H1 (cell line): ENCODE measurements around the gene ANKRD65. TPM values are rescaled to one million over a fixed set of nuclear protein-coding genes. Genes with fewer than 3 reads are reported as not detected.
A peak's percentile ranks its signal among the peaks of the same experiment; 100 is the strongest.

Experiments used
- CTCF ChIA-PET: fragments of 300-600 bp; sonication (Branson Sonifier 250); formaldehyde crosslinking; loops from one replicate; lab custom pipeline; 2021; ENCODE audit not compliant: partially characterized antibody; lab: Charles Lee
- POLR2A ChIA-PET: fragments of 300-600 bp; sonication (Branson Sonifier 250); formaldehyde crosslinking; loops from one replicate; lab custom pipeline; 2021; ENCODE audit warnings: inconsistent platforms; ENCODE audit not compliant: partially characterized antibody; lab: Charles Lee
- DNase-seq, 2 experiments: peaks; one replicate each; pipeline versions ENCODE4 v3.0.0 to v3.0.0-alpha.2; 2010 to 2022; ENCODE audit warnings: low spot score in 2 of 2, low read depth in 1 of 2, mixed read lengths in 1 of 2
- FAIRE-seq: peaks from 2 replicates; lab custom pipeline; 2011; peaks lifted over from hg19 to GRCh38; lab: Jason Lieb, UNC
- H2AFZ ChIP-seq: 2 replicates; pipeline ENCODE4 v1.8.1; 2012; ENCODE audit warnings: low read length, inconsistent platforms
- H2AK5ac ChIP-seq: 2 replicates; pipeline ENCODE4 v1.6.1; 2013; ENCODE audit warnings: low read depth, low read length
- H2BK120ac ChIP-seq: replicated peaks from 2 replicates; pipeline ENCODE3; 2013; ENCODE audit warnings: low read depth, low read length, inconsistent platforms
- H2BK12ac ChIP-seq: 2 replicates; pipeline ENCODE4 v1.6.1; 2013; ENCODE audit warnings: low read depth, low read length
- H2BK15ac ChIP-seq: 2 replicates; pipeline ENCODE4 v1.6.1; 2013; ENCODE audit warnings: low read length
- H2BK20ac ChIP-seq: 2 replicates; pipeline ENCODE4 v1.6.1; 2013; ENCODE audit warnings: low read length
- H2BK5ac ChIP-seq: 2 replicates; pipeline ENCODE4 v1.6.1; 2013; ENCODE audit warnings: low read depth, low read length
- H3K14ac ChIP-seq: 2 replicates; pipeline ENCODE4 v1.6.1; 2013; ENCODE audit warnings: inconsistent platforms; ENCODE audit not compliant: insufficient read length
- H3K18ac ChIP-seq: 2 replicates; pipeline ENCODE4 v1.6.1; 2013; ENCODE audit warnings: low read length; ENCODE audit errors: extremely low read depth
- H3K23ac ChIP-seq: 2 replicates; pipeline ENCODE4 v1.6.1; 2013; ENCODE audit warnings: inconsistent platforms; ENCODE audit not compliant: insufficient read length
- H3K23me2 ChIP-seq: 2 replicates; pipeline ENCODE4 v1.6.1; 2013; ENCODE audit warnings: low read depth, low read length
- H3K27ac ChIP-seq: 2 replicates; pipeline ENCODE4 v1.6.1; 2011; ENCODE audit warnings: low read depth, low read length, inconsistent platforms
- H3K27me3 ChIP-seq, 4 experiments: replicated peaks in 1 of 4; 1 replicate in 1 of 4; 2 replicates in 3 of 4; pipeline versions ENCODE4 v1.6.1 to v1.8.1; 2011 to 2013; ENCODE audit warnings: low read length in 3 of 4, mild to moderate bottlenecking in 3 of 4, inconsistent platforms in 2 of 4, mixed read lengths in 2 of 4, moderate library complexity in 1 of 4; ENCODE audit not compliant: control insufficient read depth in 3 of 4, insufficient read depth in 3 of 4; ENCODE audit errors: extremely low read depth in 1 of 4
- H3K36me3 ChIP-seq, 4 experiments: 2 replicates each; pipeline versions ENCODE4 v1.6.1 to v1.8.1; 2011 to 2013; ENCODE audit warnings: mild to moderate bottlenecking in 4 of 4, low read length in 3 of 4, moderate library complexity in 2 of 4, control low read depth in 1 of 4, inconsistent platforms in 1 of 4; ENCODE audit not compliant: insufficient read depth in 4 of 4, control insufficient read depth in 2 of 4
- H3K4ac ChIP-seq: replicated peaks from 2 replicates; pipeline ENCODE3; 2013; ENCODE audit warnings: low read length, low read depth, mixed read lengths, inconsistent platforms; ENCODE audit not compliant: insufficient read length
- H3K4me1 ChIP-seq, 4 experiments: replicated peaks in 1 of 4; 1 replicate in 1 of 4; 2 replicates in 3 of 4; pipeline versions ENCODE4 v1.6.1 to v1.8.1; 2011 to 2013; ENCODE audit warnings: low read length in 3 of 4, inconsistent platforms in 2 of 4, mixed read lengths in 1 of 4; ENCODE audit not compliant: insufficient read depth in 4 of 4, control insufficient read depth in 3 of 4
- H3K4me2 ChIP-seq, 2 experiments: 2 replicates each; pipeline versions ENCODE4 v1.6.1 to v1.8.1; 2011 to 2013; ENCODE audit warnings: low read depth in 2 of 2, low read length in 2 of 2, control low read depth in 1 of 2, inconsistent platforms in 1 of 2, mild to moderate bottlenecking in 1 of 2; ENCODE audit not compliant: insufficient read depth in 1 of 2
- H3K4me3 ChIP-seq, 4 experiments: fragments of 200-600, 300-600 bp in 1 of 4; sonication (generic), shearing (Covaris generic), sonication (Bioruptor Twin) in 1 of 4; 2 replicates each; pipeline versions ENCODE4 v1.5.1 to v1.8.1; 2011 to 2016; ENCODE audit warnings: low read length in 4 of 4, low read depth in 3 of 4, control low read depth in 2 of 4, inconsistent platforms in 2 of 4, mild to moderate bottlenecking in 2 of 4, mixed read lengths in 1 of 4, moderate library complexity in 1 of 4; ENCODE audit not compliant: insufficient read depth in 2 of 4; ENCODE audit errors: extremely low read depth in 1 of 4
- H3K56ac ChIP-seq: replicated peaks from 2 replicates; pipeline ENCODE3; 2013; ENCODE audit warnings: low read depth, mild to moderate bottlenecking, mixed read lengths, low read length, inconsistent platforms; ENCODE audit not compliant: insufficient read length
- H3K79me1 ChIP-seq: 2 replicates; pipeline ENCODE4 v1.6.1; 2013; ENCODE audit warnings: low read depth, low read length, control low read depth
- H3K79me2 ChIP-seq, 2 experiments: 2 replicates each; pipeline versions ENCODE4 v1.6.1 to v1.8.1; 2012 to 2013; ENCODE audit warnings: low read length in 2 of 2, mild to moderate bottlenecking in 2 of 2, inconsistent platforms in 1 of 2; ENCODE audit not compliant: insufficient read depth in 2 of 2, control insufficient read depth in 1 of 2
- H3K9ac ChIP-seq, 4 experiments: replicated peaks in 1 of 4; 1 replicate in 1 of 4; 2 replicates in 3 of 4; pipeline versions ENCODE4 v1.6.1 to v1.8.1; 2011 to 2013; ENCODE audit warnings: low read depth in 3 of 4, low read length in 3 of 4, control low read depth in 2 of 4, mild to moderate bottlenecking in 2 of 4, moderate library complexity in 2 of 4, inconsistent platforms in 1 of 4; ENCODE audit errors: extremely low read depth in 1 of 4
- H3K9me3 ChIP-seq, 2 experiments: 2 replicates each; pipeline versions ENCODE4 v1.6.1 to v1.8.1; 2012 to 2013; ENCODE audit warnings: mild to moderate bottlenecking in 2 of 2, moderate library complexity in 2 of 2, control low read depth in 1 of 2, inconsistent platforms in 1 of 2, low read depth in 1 of 2, low read length in 1 of 2, mixed read lengths in 1 of 2; ENCODE audit not compliant: insufficient read depth in 2 of 2
- H4K20me1 ChIP-seq, 2 experiments: replicated peaks in 1 of 2; 2 replicates each; pipeline versions ENCODE3 to v1.8.1; 2011 to 2013; ENCODE audit warnings: inconsistent platforms in 2 of 2, low read length in 2 of 2, mild to moderate bottlenecking in 1 of 2; ENCODE audit not compliant: insufficient read depth in 2 of 2, control insufficient read depth in 1 of 2
- H4K5ac ChIP-seq: 2 replicates; pipeline ENCODE4 v1.6.1; 2013; ENCODE audit warnings: low read length, low read depth, mixed read lengths, inconsistent platforms; ENCODE audit not compliant: insufficient read length
- H4K8ac ChIP-seq: 2 replicates; pipeline ENCODE4 v1.8.0; 2013; ENCODE audit warnings: mild to moderate bottlenecking, moderate library complexity, low read length, inconsistent platforms; ENCODE audit not compliant: insufficient read depth; ENCODE audit errors: extremely low read depth
- H4K91ac ChIP-seq: replicated peaks from 2 replicates; pipeline ENCODE3; 2013; ENCODE audit warnings: low read length, mixed read lengths, inconsistent platforms; ENCODE audit not compliant: insufficient read length
- CTBP2 ChIP-seq: IDR thresholded peaks from 2 replicates; pipeline ENCODE4 v1.7.0; 2011; ENCODE audit warnings: borderline replicate concordance, mild to moderate bottlenecking, moderate library complexity, mixed read lengths, low read length; ENCODE audit not compliant: insufficient read depth, insufficient read length
- GTF2F1 ChIP-seq: IDR thresholded peaks from 2 replicates; pipeline ENCODE4 v1.6.1; 2012; ENCODE audit warnings: low read depth, low read length, improper control_type of control experiment, borderline replicate concordance
- JUN ChIP-seq: IDR thresholded peaks from 2 replicates; pipeline ENCODE4 v1.6.1; 2011; ENCODE audit warnings: low read depth, mild to moderate bottlenecking, improper control_type of control experiment, low read length
- KDM4A ChIP-seq: IDR thresholded peaks from one replicate; pipeline ENCODE4 v1.7.1; 2012; ENCODE audit warnings: low read depth, mild to moderate bottlenecking, moderate library complexity, low read length, inconsistent platforms; ENCODE audit not compliant: severe bottlenecking
- RAD21 ChIP-seq, 2 experiments: IDR thresholded peaks in 1 of 2; conservative IDR thresholded peaks in 1 of 2; 2 replicates each; pipeline ENCODE4 v1.6.1; 2011; ENCODE audit warnings: low read depth in 2 of 2, low read length in 2 of 2, improper control_type of control experiment in 1 of 2, inconsistent platforms in 1 of 2, mild to moderate bottlenecking in 1 of 2, moderate library complexity in 1 of 2
- RXRA ChIP-seq: IDR thresholded peaks from 2 replicates; pipeline ENCODE4 v1.6.1; 2011; ENCODE audit warnings: low read depth, mild to moderate bottlenecking, low read length, moderate library complexity; ENCODE audit not compliant: insufficient read depth
- ZNF274 ChIP-seq: IDR thresholded peaks from 2 replicates; pipeline ENCODE4 v1.7.0; 2012; ENCODE audit warnings: low read length, borderline replicate concordance; ENCODE audit errors: extremely low read depth
- WGBS, 2 experiments: shearing (Covaris generic) in 1 of 2; methylation state at CpG; one replicate each; pipeline versions ENCODE4 v1.1.6 to v1.1.7; 2013 to 2015; ENCODE audit warnings: low lambda C conversion rate in 2 of 2, mixed read lengths in 2 of 2, inconsistent platforms in 1 of 2, low coverage in 1 of 2, missing lambda C conversion rate in 1 of 2; ENCODE audit not compliant: insufficient replicate concordance in 2 of 2, insufficient coverage in 1 of 2, insufficient read length in 1 of 2; ENCODE audit errors: extremely low coverage in 1 of 2, missing lambda C conversion rate in 1 of 2; 5-methylcytosine and 5-hydroxymethylcytosine counted together
- polyA plus RNA-seq, 7 experiments: library from polyadenylated mRNA; depleted of rRNA in 3 of 7; stranded (reverse) in 5 of 7; unstranded in 2 of 7; fragments of >200 nt in 5 of 7; fragments of 200-250 nt in 2 of 7; gene quantifications; 1 replicate in 5 of 7; 2 replicates in 1 of 7; 4 replicates in 1 of 7; pipeline versions ENCODE4 v1.2.1 to v1.2.3, GENCODE V29; 2011 to 2013; ENCODE audit warnings: missing spikeins in 2 of 7, mixed read lengths in 2 of 7
- total RNA-seq: library from RNA; stranded (reverse); fragmentation: NEBNext Ultra II Directional; extraction: Animal tissue kit (Norgen Biotek cat#: 25700); gene quantifications from 2 replicates; pipeline ENCODE4 v1.2.1, GENCODE V29; 2021
- TF ChIP-seq, protein P1 (sequence below): IDR thresholded peaks from 2 replicates; pipeline ENCODE4 v1.6.1; 2012; ENCODE audit warnings: inconsistent platforms
- TF ChIP-seq, protein P2 (sequence below): IDR thresholded peaks from 2 replicates; pipeline ENCODE4 v1.6.1; 2012; ENCODE audit warnings: inconsistent platforms

Gene ANKRD65
- total and polyA plus RNA-seq, 2 of the 8 experiments (the other 6 are each of a cell fraction or from before 2014, with no cell fraction given): 1.8 to 2.0 TPM

DNA sequence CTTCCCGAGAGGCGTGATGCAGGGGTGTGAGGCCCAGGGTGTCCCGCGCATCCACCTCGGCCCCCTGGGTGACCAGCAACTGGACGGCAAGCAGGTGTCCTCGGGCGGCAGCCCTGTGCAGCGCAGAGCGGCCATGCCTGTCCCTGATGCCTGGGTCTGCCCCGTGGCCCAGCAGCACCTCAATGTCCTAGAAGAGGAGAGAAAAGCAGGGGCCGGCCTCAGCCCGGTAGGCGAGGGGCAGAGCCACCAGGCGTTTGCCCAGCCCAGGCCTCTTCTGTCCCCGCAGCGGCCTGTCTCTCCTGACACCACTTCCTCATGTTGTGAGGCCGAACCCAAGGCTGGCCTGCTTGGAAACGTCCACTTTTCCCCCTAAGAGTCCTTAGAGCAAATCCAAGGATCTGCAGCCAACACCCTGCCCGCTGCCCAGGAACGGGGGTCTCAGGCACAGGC lies 1.7 kb downstream of the ANKRD65 start:
- peaks cover 6% of the 10 kb centered on the region; the same call in 1 of the 2 replicates for H3K23me2 ChIP-seq
- DNase-seq (no peak), FAIRE-seq (no peak)
- H2BK20ac ChIP-seq: no peak overlapping the region
- H3K23ac ChIP-seq: no peak overlapping the region
- no peaks in the 10 kb centered on the region; a peak in 2 of 7 replicates for H3K27me3 ChIP-seq
- CTCF ChIA-PET: interaction anchor here (0.9 to 1.6 kb wide), 3 partner anchors 10 to 15 kb away, joined by 3 to 5 read pairs (median 3); no protein-coding TSS in a partner anchor
- H3K56ac ChIP-seq: no peak overlapping the region
- H3K79me2 ChIP-seq: no peaks in the 10 kb centered on the region
- H4K8ac ChIP-seq: peak overlapping the region; percentile 88
- peak overlapping the region; percentile 83; the same call in 1 of the 2 replicates for H3K18ac ChIP-seq
- no peak overlapping the region for H3K27ac ChIP-seq
- H2BK5ac ChIP-seq: peak overlapping the region; percentile 71; the same call in 1 of the 2 replicates
- POLR2A ChIA-PET: interaction anchor here (0.6 to 22.9 kb wide), 10 partner anchors 8 to 102 kb away, joined by 3 to 515 read pairs (median 6); partner anchors contain the start of genes CCNL2, MRPL20 and VWA1
- H4K5ac ChIP-seq: peak overlapping the region; percentile 57
- no peak overlapping the region for H3K14ac ChIP-seq
- H3K36me3 ChIP-seq: no peaks in the 10 kb centered on the region
- H2AK5ac ChIP-seq: peak overlapping the region; percentile 92; the same call in 1 of the 2 replicates
- peaks cover 0 to 29% (median 23%) of the 10 kb centered on the region in 4 experiments; a peak in 6 of 7 replicates for H3K4me1 ChIP-seq
- H2BK120ac ChIP-seq: peak overlapping the region; percentile 64
- peak overlapping the region; percentile 100; the same call in 1 of the 2 replicates for H2BK15ac ChIP-seq
- H4K91ac ChIP-seq: peak overlapping the region; percentile 89
- H2AFZ ChIP-seq: peak overlapping the region; percentile 3; the same call in 1 of the 2 replicates
- no peak overlapping the region for H3K9ac ChIP-seq
- 91% methylated on average over 16 of the region's 21 CpGs; no CpG with 5 or more reads in 1 of the 2 experiments for WGBS, 2 experiments
- no peaks in the 10 kb centered on the region for H3K9me3 ChIP-seq
- H3K4ac ChIP-seq: peak overlapping the region; percentile 96
- no peaks in the 10 kb centered on the region for H4K20me1 ChIP-seq
- H3K79me1 ChIP-seq: no peaks in the 10 kb centered on the region
- H2BK12ac ChIP-seq: peak overlapping the region; percentile 90; the same call in 1 of the 2 replicates
- peak overlapping the region; percentile 44 to 65; a peak in 3 of 4 replicates for H3K4me2 ChIP-seq
- H3K4me3 ChIP-seq: peak overlapping the region; percentile 7 to 50 (median 26); a peak in 5 of 8 replicates
- TF ChIP-seq, protein P1, sequence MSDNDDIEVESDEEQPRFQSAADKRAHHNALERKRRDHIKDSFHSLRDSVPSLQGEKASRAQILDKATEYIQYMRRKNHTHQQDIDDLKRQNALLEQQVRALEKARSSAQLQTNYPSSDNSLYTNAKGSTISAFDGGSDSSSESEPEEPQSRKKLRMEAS: no peak
- no peak for TF ChIP-seq KDM4A
- TF ChIP-seq ZNF274: no peak
- TF ChIP-seq GTF2F1: no peak
- TF ChIP-seq, protein P2, sequence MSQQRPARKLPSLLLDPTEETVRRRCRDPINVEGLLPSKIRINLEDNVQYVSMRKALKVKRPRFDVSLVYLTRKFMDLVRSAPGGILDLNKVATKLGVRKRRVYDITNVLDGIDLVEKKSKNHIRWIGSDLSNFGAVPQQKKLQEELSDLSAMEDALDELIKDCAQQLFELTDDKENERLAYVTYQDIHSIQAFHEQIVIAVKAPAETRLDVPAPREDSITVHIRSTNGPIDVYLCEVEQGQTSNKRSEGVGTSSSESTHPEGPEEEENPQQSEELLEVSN: no peak
- no peak for TF ChIP-seq RAD21 (IDR thresholded peaks at IDR 0.05 in 1 of 2, conservative IDR thresholded peaks at IDR 0.05 in 1 of 2; ENCODE audit: low read depth in 2 of 2, low read length in 2 of 2)
- TF ChIP-seq CTBP2: no peak
- no peak for TF ChIP-seq JUN
- TF ChIP-seq RXRA: no peak
